ENCODE data around the gene TSPAN3. TPM values are rescaled to one million over a fixed set of nuclear protein-coding genes. Genes with fewer than 3 reads are reported as not detected.

Gene TSPAN3
- total and polyA plus RNA-seq, 2 donors (not counting 3 experiments of a cell fraction or from before 2014, with no cell fraction given), result 215 to 606 TPM

DNA sequence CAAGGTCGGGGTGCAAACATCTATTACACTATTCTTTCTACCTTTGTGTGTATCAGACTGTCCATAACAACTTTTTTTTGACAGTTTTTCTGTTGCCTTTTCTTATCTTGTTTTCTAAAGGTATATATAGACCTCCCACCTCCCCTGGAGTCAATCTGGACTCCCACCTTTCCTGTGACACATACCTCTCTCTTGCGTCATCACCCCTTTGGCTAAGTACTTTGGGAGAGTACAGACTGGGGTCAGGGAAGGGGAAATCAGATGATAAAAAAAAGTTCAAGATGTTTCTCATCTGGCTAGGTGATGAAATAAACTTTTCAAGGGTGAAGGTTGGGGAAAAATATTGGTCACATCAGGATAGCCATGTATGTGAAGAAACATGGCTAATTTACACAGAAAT is 17.2 kb downstream of the TSPAN3 start:
- FAIRE-seq (no peak), DNase-seq (ENCODE audit: low read depth, low spot score) (no peak)
- peaks cover 13% of the 10 kb centered on the region for H3K4me1 ChIP-seq (ENCODE audit: control insufficient read depth, extremely low read depth, insufficient read depth, low read length)
- H3K79me2 ChIP-seq (ENCODE audit: control insufficient read depth, insufficient read depth, low read length), result peaks cover 27% of the 10 kb centered on the region
- no peak overlapping the region for H2AFZ ChIP-seq (ENCODE audit: low read depth, low read length)
- no peak overlapping the region for H3K27ac ChIP-seq (ENCODE audit: insufficient read depth, low read depth, low read length)
- no peaks in the 10 kb centered on the region for H3K27me3 ChIP-seq (ENCODE audit: control insufficient read depth in 2 of 2, insufficient read depth in 2 of 2, low read length in 2 of 2)
- TF ChIP-seq, protein P1, sequence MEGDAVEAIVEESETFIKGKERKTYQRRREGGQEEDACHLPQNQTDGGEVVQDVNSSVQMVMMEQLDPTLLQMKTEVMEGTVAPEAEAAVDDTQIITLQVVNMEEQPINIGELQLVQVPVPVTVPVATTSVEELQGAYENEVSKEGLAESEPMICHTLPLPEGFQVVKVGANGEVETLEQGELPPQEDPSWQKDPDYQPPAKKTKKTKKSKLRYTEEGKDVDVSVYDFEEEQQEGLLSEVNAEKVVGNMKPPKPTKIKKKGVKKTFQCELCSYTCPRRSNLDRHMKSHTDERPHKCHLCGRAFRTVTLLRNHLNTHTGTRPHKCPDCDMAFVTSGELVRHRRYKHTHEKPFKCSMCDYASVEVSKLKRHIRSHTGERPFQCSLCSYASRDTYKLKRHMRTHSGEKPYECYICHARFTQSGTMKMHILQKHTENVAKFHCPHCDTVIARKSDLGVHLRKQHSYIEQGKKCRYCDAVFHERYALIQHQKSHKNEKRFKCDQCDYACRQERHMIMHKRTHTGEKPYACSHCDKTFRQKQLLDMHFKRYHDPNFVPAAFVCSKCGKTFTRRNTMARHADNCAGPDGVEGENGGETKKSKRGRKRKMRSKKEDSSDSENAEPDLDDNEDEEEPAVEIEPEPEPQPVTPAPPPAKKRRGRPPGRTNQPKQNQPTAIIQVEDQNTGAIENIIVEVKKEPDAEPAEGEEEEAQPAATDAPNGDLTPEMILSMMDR (IDR thresholded peaks at IDR 0.05; ENCODE audit: extremely low read depth in 1 of 2, insufficient read depth in 1 of 2, low read depth in 1 of 2, low read length in 2 of 2), result no peak
- TF ChIP-seq FOS (IDR thresholded peaks at IDR 0.05; ENCODE audit: borderline replicate concordance, insufficient read depth, low read length) (no peak), POLR2A (IDR thresholded peaks at IDR 0.05; ENCODE audit: low read depth, low read length) (no peak), EZH2 (IDR thresholded peaks at IDR 0.05; ENCODE audit: borderline replicate concordance, low read depth, low read length, severe bottlenecking) (no peak), JUN (IDR thresholded peaks at IDR 0.05; ENCODE audit: borderline replicate concordance, insufficient read depth, insufficient read length, low read depth) (no peak), MYC (IDR thresholded peaks at IDR 0.05; ENCODE audit: low read depth, low read length) (no peak), GATA2 (IDR thresholded peaks at IDR 0.05; ENCODE audit: insufficient read depth, insufficient read length, low read depth, low read length) (no peak), POLR2AphosphoS5 (IDR thresholded peaks at IDR 0.05; ENCODE audit: insufficient read depth, low read depth, low read length) (no peak)
- TF ChIP-seq, protein P2, sequence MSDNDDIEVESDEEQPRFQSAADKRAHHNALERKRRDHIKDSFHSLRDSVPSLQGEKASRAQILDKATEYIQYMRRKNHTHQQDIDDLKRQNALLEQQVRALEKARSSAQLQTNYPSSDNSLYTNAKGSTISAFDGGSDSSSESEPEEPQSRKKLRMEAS (IDR thresholded peaks at IDR 0.05; ENCODE audit: insufficient read depth, insufficient read length), result no peak
- no peak overlapping the region for H3K4me2 ChIP-seq (ENCODE audit: insufficient read depth, low read length)
- no peak overlapping the region for H3K4me3 ChIP-seq (replicated peaks in 1 of 3; ENCODE audit: insufficient read depth in 1 of 3, low read depth in 1 of 3, low read length in 3 of 3)
- no peaks in the 10 kb centered on the region for H3K9me3 ChIP-seq (replicated peaks; ENCODE audit: control insufficient read depth, insufficient read depth, low read length)
- intact Hi-C loops (cut with micrococcal nuclease) (no loop called here), dilution Hi-C loops (cut with MboI; ENCODE audit: extremely low pct_ligation_motif_present, low sequenced_read_pairs) (no loop called here)
- CTCF ChIA-PET, result interaction anchor here (1.5 kb wide), 1 partner anchor 81 kb away, joined by 5 read pairs; no protein-coding TSS in a partner anchor
- H3K9me1 ChIP-seq (replicated peaks; ENCODE audit: control insufficient read depth, extremely low read depth, insufficient read depth, low read length), result no peaks in the 10 kb centered on the region
- H4K20me1 ChIP-seq (replicated peaks; ENCODE audit: control insufficient read depth, extremely low read depth, insufficient read depth, low read length), result peaks cover 3% of the 10 kb centered on the region
- H3K9ac ChIP-seq (replicated peaks; ENCODE audit: extremely low read depth, insufficient read depth, low read length), result no peak overlapping the region
- POLR2A ChIA-PET, result no interaction called here
- BruUV-seq (replicated peaks), result no TSS peak
- H3K36me3 ChIP-seq (ENCODE audit: control insufficient read depth in 2 of 2, extremely low read depth in 1 of 2, insufficient read depth in 2 of 2, low read length in 2 of 2), result peaks cover 8% of the 10 kb centered on the region in 2 experiments

Measured in endothelial cell of umbilical vein (primary cell).